ENCODE results near the gene SERINC5. TPM values are rescaled to one million over a fixed set of nuclear protein-coding genes. Genes with fewer than 3 reads are reported as not detected.

SERINC5 gene
- total and polyA plus RNA-seq, 2 of the 4 experiments (the other 2 are of a cell fraction): 5.0 to 8.1 TPM

GRCh38 chr5:80161165-80161564 is 94.7 kb downstream of the SERINC5 start:
- no TSS peak for BruUV-seq (replicated peaks)
- ATAC-seq (ENCODE audit: low read depth) (no peak), DNase-seq (no peak)
- Histone ChIP-seq H3K4me3 (ENCODE audit: insufficient read depth, low read depth, low read length) (no peak overlapping the region), H3K23ac (ENCODE audit: low read depth, low read length) (no peak overlapping the region), H3K27me3 (ENCODE audit: control insufficient read depth, insufficient read depth, low read length) (no peaks in the 10 kb centered on the region), H2AK9ac (replicated peaks; ENCODE audit: low read depth, low read length, poor library complexity) (no peak overlapping the region), H2BK15ac (ENCODE audit: low read depth, low read length) (no peak overlapping the region), H3K14ac (replicated peaks; ENCODE audit: low read depth, low read length) (no peak overlapping the region), H3K79me1 (ENCODE audit: low read depth in 1 of 2, low read length in 2 of 2) (no peaks in the 10 kb centered on the region), H3K4me1 (ENCODE audit: control insufficient read depth, insufficient read depth, low read length) (peaks cover 2% of the 10 kb centered on the region; the same call in 1 of the 2 replicates), H3K9me1 (ENCODE audit: insufficient read depth, low read length) (peaks cover 3% of the 10 kb centered on the region; the same call in 1 of the 2 replicates), H3K18ac (ENCODE audit: low read depth, low read length) (no peak overlapping the region), H2BK20ac (ENCODE audit: low read depth, low read length) (no peak overlapping the region), H3K4ac (ENCODE audit: low read depth, low read length) (no peak overlapping the region), H2AK5ac (ENCODE audit: low read depth, low read length) (no peak overlapping the region), H4K20me1 (ENCODE audit: insufficient read depth, low read length) (no peaks in the 10 kb centered on the region), H4K91ac (ENCODE audit: insufficient read depth, low read depth, low read length) (no peak overlapping the region), H3K56ac (ENCODE audit: extremely low read depth, insufficient read depth, low read length) (no peak overlapping the region), H3K9ac (ENCODE audit: low read depth, low read length) (no peak overlapping the region), H3K36me3 (ENCODE audit: control insufficient read depth, insufficient read depth, low read length) (peaks cover 3% of the 10 kb centered on the region; the same call in 1 of the 2 replicates), H3K27ac (ENCODE audit: insufficient read depth, low read length) (no peak overlapping the region), H2BK120ac (ENCODE audit: low read depth, low read length) (no peak overlapping the region), H4K5ac (ENCODE audit: low read depth, low read length) (no peak overlapping the region), H3K4me2 (ENCODE audit: low read depth, low read length) (no peak overlapping the region), H2AFZ (replicated peaks; ENCODE audit: low read length, poor library complexity) (no peak overlapping the region), H2BK5ac (ENCODE audit: low read depth, low read length, poor library complexity, severe bottlenecking) (no peak overlapping the region), H4K8ac (ENCODE audit: low read depth in 2 of 2, low read length in 2 of 2) (no peak overlapping the region), H3K9me3 (ENCODE audit: control insufficient read depth, insufficient read depth, low read length) (no peaks in the 10 kb centered on the region)
- in situ Hi-C loops (cut with MboI; ENCODE audit: low sequenced_read_pairs): no loop called here
- WGBS, 2 experiments (ENCODE audit: extremely low coverage in 2 of 2, insufficient read length in 1 of 2): no CpG with 5 or more reads among the region's 1 CpG
- dilution Hi-C loops (cut with HindIII; ENCODE audit: low sequenced_read_pairs, unreplicated experiment): no loop called here
- POLR2A ChIA-PET (ENCODE audit: unreplicated experiment): no interaction called here
- TF ChIP-seq MAFK (IDR thresholded peaks at IDR 0.05; ENCODE audit: low read depth, low read length) (no peak), USF2 (IDR thresholded peaks at IDR 0.05; ENCODE audit: low read depth, low read length) (no peak), FOS (IDR thresholded peaks at IDR 0.05; ENCODE audit: low read depth, low read length) (no peak), ELK1 (IDR thresholded peaks at IDR 0.05; ENCODE audit: borderline replicate concordance, low read depth, low read length) (no peak), RCOR1 (IDR thresholded peaks at IDR 0.05; ENCODE audit: insufficient replicate concordance, low read length) (no peak), NFE2L2 (IDR thresholded peaks at IDR 0.05; ENCODE audit: low read depth, low read length) (no peak), BHLHE40 (IDR thresholded peaks at IDR 0.05; ENCODE audit: low read depth, low read length) (no peak), CEBPB (IDR thresholded peaks at IDR 0.05; ENCODE audit: low read depth, low read length) (no peak)
- CTCF ChIA-PET: no interaction called here
- intact Hi-C loops (cut with micrococcal nuclease): no loop called here
